Astrocyte of the spinal cord (primary cell): Measurements from ENCODE around the gene MATN1.

Experiments used
- DNase-seq: peaks from one replicate; pipeline ENCODE4 v3.0.0; 2011; ENCODE audit warnings: low read depth, low spot score
- H3K4me3 ChIP-seq: 2 replicates; pipeline ENCODE4 v1.5.1; 2011; ENCODE audit warnings: low read depth, mild to moderate bottlenecking, low read length, moderate library complexity
- in situ Hi-C: cut with HindIII; loops from 2 replicates; pipeline ENCODE4 v1.10.0; 2017; ENCODE audit warnings: low sequenced_read_pairs
- TF ChIP-seq, protein P1 (sequence below): IDR thresholded peaks from 2 replicates; pipeline ENCODE4 v1.5.1; 2012; ENCODE audit warnings: low read depth, mild to moderate bottlenecking, low read length, inconsistent platforms

The MATN1 gene

DNA sequence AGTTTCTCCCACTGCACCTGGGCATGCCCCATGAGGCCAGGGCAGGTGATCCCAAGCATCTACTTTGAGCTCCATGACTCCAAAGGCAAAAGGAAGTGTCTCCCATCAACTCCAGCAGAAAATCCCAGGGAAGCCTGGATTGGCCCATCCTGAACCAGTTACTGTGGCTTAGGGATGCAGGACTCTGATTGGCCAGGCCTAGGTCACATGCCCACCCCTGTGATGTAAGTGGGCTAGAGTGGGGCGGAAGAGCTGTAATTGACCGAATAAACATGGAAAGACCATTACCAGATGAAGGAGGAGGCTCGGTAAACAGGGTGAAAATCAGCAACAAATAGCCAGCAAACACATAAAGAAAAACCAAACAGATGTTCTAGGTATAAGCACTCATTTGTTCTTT lies 45.2 kb downstream of the MATN1 start:
- in situ Hi-C loops, result no loop called here
- TF ChIP-seq, protein P1, sequence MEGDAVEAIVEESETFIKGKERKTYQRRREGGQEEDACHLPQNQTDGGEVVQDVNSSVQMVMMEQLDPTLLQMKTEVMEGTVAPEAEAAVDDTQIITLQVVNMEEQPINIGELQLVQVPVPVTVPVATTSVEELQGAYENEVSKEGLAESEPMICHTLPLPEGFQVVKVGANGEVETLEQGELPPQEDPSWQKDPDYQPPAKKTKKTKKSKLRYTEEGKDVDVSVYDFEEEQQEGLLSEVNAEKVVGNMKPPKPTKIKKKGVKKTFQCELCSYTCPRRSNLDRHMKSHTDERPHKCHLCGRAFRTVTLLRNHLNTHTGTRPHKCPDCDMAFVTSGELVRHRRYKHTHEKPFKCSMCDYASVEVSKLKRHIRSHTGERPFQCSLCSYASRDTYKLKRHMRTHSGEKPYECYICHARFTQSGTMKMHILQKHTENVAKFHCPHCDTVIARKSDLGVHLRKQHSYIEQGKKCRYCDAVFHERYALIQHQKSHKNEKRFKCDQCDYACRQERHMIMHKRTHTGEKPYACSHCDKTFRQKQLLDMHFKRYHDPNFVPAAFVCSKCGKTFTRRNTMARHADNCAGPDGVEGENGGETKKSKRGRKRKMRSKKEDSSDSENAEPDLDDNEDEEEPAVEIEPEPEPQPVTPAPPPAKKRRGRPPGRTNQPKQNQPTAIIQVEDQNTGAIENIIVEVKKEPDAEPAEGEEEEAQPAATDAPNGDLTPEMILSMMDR, result no peak
- H3K4me3 ChIP-seq, result no peak overlapping the region
- no peak for DNase-seq

DNA sequence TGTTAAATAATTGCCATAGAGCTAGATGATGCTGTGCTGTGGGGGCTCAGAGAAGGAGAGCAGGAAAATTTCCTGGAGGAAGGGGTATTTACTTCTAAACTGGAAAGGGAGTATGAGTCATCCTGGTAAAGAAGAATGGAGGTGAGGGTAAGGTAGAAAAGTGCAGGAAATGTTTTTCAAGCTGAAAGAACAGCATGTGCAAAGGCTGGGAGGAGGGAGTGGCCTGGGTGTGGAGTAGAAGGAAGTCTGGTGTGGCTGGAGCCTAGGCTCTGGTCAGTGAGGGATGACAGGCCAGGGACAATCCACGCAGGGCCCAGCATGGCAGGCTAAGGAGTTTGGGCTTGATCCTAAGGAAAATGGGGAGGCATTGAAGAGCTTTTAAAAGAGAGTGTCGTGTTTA lies 45.9 kb downstream of the MATN1 start:
- DNase-seq, result no peak
- no peak overlapping the region for H3K4me3 ChIP-seq
- in situ Hi-C loops, result no loop called here
- TF ChIP-seq, protein P1, result no peak

DNA sequence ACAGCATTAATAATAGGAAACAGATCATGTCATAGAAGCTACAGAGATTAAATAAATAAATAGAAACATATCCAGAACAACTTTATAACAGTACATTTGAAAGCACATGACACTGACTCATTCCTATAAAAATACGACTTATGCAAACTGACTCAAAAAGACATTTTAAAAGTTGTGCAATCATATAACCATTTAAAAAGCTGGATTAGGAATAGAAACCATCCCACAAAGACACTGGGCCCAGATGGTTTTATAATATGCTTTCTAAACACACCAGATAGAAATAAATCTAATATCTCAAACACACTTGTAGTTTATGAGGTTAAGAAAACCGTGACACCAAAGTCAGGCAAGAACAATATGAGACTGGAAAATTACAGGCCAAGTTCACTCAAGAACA lies 47.6 kb downstream of the MATN1 start:
- no peak overlapping the region for H3K4me3 ChIP-seq
- peak; percentile 41 for DNase-seq
- TF ChIP-seq, protein P1, result no peak
- in situ Hi-C loops, result no loop called here

DNA sequence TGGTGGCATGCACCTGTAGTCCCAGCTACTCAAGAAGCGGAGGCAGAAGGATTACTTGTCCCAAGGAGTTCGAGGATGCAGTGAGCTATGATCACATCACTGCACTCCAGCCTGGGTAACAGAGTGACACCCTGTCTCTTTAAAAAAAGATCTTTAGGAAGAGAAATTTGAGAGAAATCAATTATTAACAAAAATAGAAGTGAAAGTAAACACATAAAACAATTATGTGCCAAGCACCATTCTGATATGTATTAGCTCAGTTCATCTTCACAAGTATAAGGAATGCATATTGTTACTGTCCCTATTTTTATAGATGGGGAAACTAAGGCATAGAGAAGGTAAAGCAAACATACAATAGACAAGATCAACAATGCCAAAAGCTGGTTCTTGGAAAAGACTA lies 48.1 kb downstream of the MATN1 start:
- H3K4me3 ChIP-seq, result no peak overlapping the region
- no peak for DNase-seq
- TF ChIP-seq, protein P1, result no peak
- in situ Hi-C loops, result no loop called here

DNA sequence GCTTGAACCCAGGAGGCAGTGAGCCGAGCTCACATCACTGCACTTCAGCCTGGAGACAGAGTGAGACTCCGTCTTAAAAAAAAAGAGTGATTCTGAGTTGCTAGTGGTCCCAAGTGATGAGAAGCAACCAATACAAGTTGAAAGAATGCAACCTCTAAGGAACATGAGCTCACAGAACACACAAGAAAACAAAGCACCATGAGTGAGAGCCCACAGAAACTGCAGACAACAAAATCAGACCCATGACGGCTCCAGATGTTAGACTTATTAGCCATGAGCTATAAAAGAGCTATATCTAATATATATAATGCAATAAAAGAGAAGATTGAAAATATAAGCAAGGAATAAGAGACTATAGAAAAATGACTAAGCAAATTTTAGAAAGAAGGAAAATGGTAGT lies 50.0 kb downstream of the MATN1 start:
- H3K4me3 ChIP-seq, result no peak overlapping the region
- no peak for DNase-seq
- in situ Hi-C loops, result no loop called here
- TF ChIP-seq, protein P1, result no peak

DNA sequence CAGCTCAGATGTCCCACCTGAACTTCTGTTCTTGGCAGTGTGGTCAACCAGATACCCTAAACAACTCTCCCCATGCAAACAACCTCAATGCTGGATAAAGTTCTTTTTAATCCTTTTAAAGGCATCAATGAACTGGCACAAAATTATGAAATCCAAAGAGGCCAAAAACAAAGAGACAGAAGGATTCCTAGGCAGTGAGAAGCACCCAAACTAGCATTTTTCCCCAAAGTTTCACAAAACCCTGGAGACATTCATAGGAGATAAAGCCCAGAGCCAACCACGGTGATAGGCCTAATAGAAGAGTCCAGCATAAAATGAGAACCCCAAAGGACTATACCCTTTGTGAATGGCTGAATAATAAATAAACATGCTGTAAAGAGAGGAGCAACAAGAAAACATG lies 50.7 kb downstream of the MATN1 start:
- DNase-seq, result no peak

More for the DNA sequence above, 50.7 kb downstream of the MATN1 start:
- in situ Hi-C loops, result no loop called here
- H3K4me3 ChIP-seq, result no peak overlapping the region
- TF ChIP-seq, protein P1, result no peak
